ENCODE measurements around the gene APOBEC3H.

Gene APOBEC3H

DNA sequence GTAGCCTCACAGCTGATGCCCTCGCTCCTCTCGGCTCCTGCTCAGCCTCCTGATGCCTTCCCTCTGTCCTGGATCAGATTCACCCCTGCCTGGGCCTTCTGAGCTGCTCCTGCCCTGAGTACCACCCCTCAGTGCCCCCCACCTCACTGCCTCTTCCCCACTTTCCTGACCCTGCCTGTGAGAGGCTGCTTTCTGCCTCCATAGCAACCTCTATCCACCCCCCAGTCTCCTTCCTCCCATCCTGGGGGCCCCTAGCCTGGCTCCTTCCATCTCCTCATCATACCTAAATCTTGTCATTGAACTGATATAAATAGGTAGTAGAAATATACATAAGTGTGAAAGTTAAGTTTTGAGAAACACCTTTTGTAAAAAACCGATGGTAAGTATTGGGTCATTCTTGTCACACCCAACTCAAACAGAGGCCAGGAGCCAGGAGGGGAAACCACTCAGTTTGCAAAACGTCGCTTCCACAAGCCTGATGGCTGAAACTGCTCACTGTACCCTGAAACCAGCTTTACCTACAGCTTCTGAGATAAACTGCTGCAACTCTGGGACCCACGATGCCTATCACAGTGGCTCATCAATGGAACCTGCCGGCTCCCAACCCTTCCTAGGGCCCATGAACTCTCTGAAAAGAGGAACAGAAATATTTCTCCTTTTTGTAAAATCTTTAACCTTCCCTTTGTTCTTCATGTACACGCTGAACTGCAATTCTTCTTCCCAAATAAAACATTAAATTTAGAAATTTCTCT, 4.8 kb upstream of the APOBEC3H start:
- Histone ChIP-seq H3K36me3 (ENCODE audit: insufficient read depth, low read length) (no peaks in the 10 kb centered on the region), H4K20me1 (ENCODE audit: insufficient read depth, low read length) (no peaks in the 10 kb centered on the region), H3K9me3 (ENCODE audit: low read length) (no peaks in the 10 kb centered on the region), H3K27ac (ENCODE audit: low read depth, low read length, poor library complexity, severe bottlenecking) (no peak overlapping the region), H3K9ac (ENCODE audit: low read length) (no peak overlapping the region), H3K4me3 (ENCODE audit: low read depth, low read length, poor library complexity, severe bottlenecking) (no peak overlapping the region), H3F3A (ENCODE audit: insufficient read depth, low read length) (no peaks in the 10 kb centered on the region), H3K27me3 (ENCODE audit: insufficient read depth, low read length) (no peaks in the 10 kb centered on the region), H3K4me1 (ENCODE audit: insufficient read depth, low read length, severe bottlenecking) (no peaks in the 10 kb centered on the region), H3K9me2 (ENCODE audit: low read depth, low read length) (no peaks in the 10 kb centered on the region), H3K79me2 (ENCODE audit: insufficient read depth, low read length) (no peaks in the 10 kb centered on the region), H2AFZ (ENCODE audit: low read length) (no peak overlapping the region), H3K4me2 (ENCODE audit: low read length) (no peak overlapping the region)
- TF ChIP-seq EZH2 (IDR thresholded peaks at IDR 0.05; ENCODE audit: borderline replicate concordance, low read length) = no peak
- TF ChIP-seq, protein P1, sequence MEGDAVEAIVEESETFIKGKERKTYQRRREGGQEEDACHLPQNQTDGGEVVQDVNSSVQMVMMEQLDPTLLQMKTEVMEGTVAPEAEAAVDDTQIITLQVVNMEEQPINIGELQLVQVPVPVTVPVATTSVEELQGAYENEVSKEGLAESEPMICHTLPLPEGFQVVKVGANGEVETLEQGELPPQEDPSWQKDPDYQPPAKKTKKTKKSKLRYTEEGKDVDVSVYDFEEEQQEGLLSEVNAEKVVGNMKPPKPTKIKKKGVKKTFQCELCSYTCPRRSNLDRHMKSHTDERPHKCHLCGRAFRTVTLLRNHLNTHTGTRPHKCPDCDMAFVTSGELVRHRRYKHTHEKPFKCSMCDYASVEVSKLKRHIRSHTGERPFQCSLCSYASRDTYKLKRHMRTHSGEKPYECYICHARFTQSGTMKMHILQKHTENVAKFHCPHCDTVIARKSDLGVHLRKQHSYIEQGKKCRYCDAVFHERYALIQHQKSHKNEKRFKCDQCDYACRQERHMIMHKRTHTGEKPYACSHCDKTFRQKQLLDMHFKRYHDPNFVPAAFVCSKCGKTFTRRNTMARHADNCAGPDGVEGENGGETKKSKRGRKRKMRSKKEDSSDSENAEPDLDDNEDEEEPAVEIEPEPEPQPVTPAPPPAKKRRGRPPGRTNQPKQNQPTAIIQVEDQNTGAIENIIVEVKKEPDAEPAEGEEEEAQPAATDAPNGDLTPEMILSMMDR (IDR thresholded peaks at IDR 0.05; ENCODE audit: low read length) = no peak

GRCh38 chr22:39094717-39095389, 2.2 kb upstream of the APOBEC3H start:
- Histone ChIP-seq H3K4me2 (ENCODE audit: low read length) (no peak overlapping the region), H3K9ac (ENCODE audit: low read length) (no peak overlapping the region), H3K9me3 (ENCODE audit: low read length) (no peaks in the 10 kb centered on the region), H3K27me3 (ENCODE audit: insufficient read depth, low read length) (no peaks in the 10 kb centered on the region), H2AFZ (ENCODE audit: low read length) (no peak overlapping the region), H3K9me2 (ENCODE audit: low read depth, low read length) (no peaks in the 10 kb centered on the region), H3F3A (ENCODE audit: insufficient read depth, low read length) (no peaks in the 10 kb centered on the region), H3K4me3 (ENCODE audit: low read depth, low read length, poor library complexity, severe bottlenecking) (no peak overlapping the region), H3K36me3 (ENCODE audit: insufficient read depth, low read length) (no peaks in the 10 kb centered on the region), H3K27ac (ENCODE audit: low read depth, low read length, poor library complexity, severe bottlenecking) (no peak overlapping the region), H3K79me2 (ENCODE audit: insufficient read depth, low read length) (no peaks in the 10 kb centered on the region), H3K4me1 (ENCODE audit: insufficient read depth, low read length, severe bottlenecking) (no peaks in the 10 kb centered on the region), H4K20me1 (ENCODE audit: insufficient read depth, low read length) (no peaks in the 10 kb centered on the region)
- TF ChIP-seq, protein P1 (IDR thresholded peaks at IDR 0.05; ENCODE audit: low read length) = no peak
- no peak for TF ChIP-seq EZH2 (IDR thresholded peaks at IDR 0.05; ENCODE audit: borderline replicate concordance, low read length)

DNA sequence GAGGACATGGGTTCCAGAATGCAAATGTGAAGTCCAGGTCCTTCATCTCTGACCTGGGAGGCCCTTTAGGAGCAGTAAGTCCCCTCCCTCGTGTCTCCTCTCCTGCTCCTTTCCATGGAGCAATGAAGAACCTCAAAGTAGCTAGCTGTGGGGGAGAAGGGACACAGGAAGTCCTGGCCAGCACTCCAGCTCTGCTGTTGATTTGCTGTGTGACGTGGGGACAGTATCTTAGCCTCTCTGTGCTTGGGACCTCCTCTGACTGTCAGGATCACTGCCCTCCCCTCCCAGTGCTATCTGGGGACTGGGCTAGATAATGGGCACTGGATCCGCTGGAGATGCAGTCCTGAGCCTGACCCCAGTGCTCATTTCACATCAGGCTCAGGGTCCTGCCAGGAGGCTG, 1.1 kb upstream of the APOBEC3H start:
- Histone ChIP-seq H3K4me2 (ENCODE audit: low read length) (no peak overlapping the region), H4K20me1 (ENCODE audit: insufficient read depth, low read length) (no peaks in the 10 kb centered on the region), H3K4me1 (ENCODE audit: insufficient read depth, low read length, severe bottlenecking) (no peaks in the 10 kb centered on the region), H3K79me2 (ENCODE audit: insufficient read depth, low read length) (no peaks in the 10 kb centered on the region), H3K36me3 (ENCODE audit: insufficient read depth, low read length) (no peaks in the 10 kb centered on the region), H3K9ac (ENCODE audit: low read length) (no peak overlapping the region), H2AFZ (ENCODE audit: low read length) (no peak overlapping the region), H3K27me3 (ENCODE audit: insufficient read depth, low read length) (no peaks in the 10 kb centered on the region), H3K4me3 (ENCODE audit: low read depth, low read length, poor library complexity, severe bottlenecking) (no peak overlapping the region), H3K9me3 (ENCODE audit: low read length) (no peaks in the 10 kb centered on the region), H3K9me2 (ENCODE audit: low read depth, low read length) (no peaks in the 10 kb centered on the region), H3F3A (ENCODE audit: insufficient read depth, low read length) (no peaks in the 10 kb centered on the region), H3K27ac (ENCODE audit: low read depth, low read length, poor library complexity, severe bottlenecking) (no peak overlapping the region)
- TF ChIP-seq EZH2 (IDR thresholded peaks at IDR 0.05; ENCODE audit: borderline replicate concordance, low read length) = no peak
- TF ChIP-seq, protein P1 (IDR thresholded peaks at IDR 0.05; ENCODE audit: low read length) = no peak
